K562 (cell line): Measurements from ENCODE around the gene RAPGEFL1. TPM values are rescaled to one million over a fixed set of nuclear protein-coding genes. Genes with fewer than 3 reads are reported as not detected.
A peak's percentile ranks its signal among the peaks of the same experiment; 100 is the strongest.
"Not testable (repeated sequence)": the region's sequence is repeated elsewhere in the genome, so short reads cannot be mapped to it uniquely, and the experiment has no call there.

Experiments
- ATAC-seq: fragments of 200-7000 bp; cut with Tn5 transposase; 3 replicates; pipeline ENCODE4 v1.9.1; 2020; ENCODE audit warnings: moderate library complexity
- BruUV-seq: library from RNA; stranded (reverse); fragments of 400-500 nt; replicated peaks from 2 replicates; lab custom pipeline; 2021; lab: Mats Ljungman, UMichigan
- CTCF ChIA-PET: fragments of 300-600 bp; formaldehyde crosslinking; extraction: SDS; loops from one replicate; lab custom pipeline; 2021; ENCODE audit warnings: low intra/inter-chr PET ratio; lab: Yijun Ruan, JAX
- POLR2A ChIA-PET: fragments of 300-600, 350-650 bp; sonication (Branson Sonifier 250); formaldehyde crosslinking; extraction: SDS; loops from one replicate; lab custom pipeline; 2021; ENCODE audit warnings: antibody characterized with exemption, inconsistent platforms; lab: Yijun Ruan, JAX
- DNase-seq, 4 experiments: peaks; one replicate each; pipeline versions ENCODE4 v3.0.0 to v3.0.0-alpha.2; 2011 to 2018; ENCODE audit warnings: low spot score in 3 of 4, mixed read lengths in 3 of 4; ENCODE audit errors: extremely low read depth in 1 of 4
- FAIRE-seq: peaks from 2 replicates; lab custom pipeline; 2011; peaks lifted over from hg19 to GRCh38; lab: Jason Lieb, UNC
- H2AFZ ChIP-seq: 2 replicates; pipeline ENCODE4 v1.6.0; 2011; ENCODE audit warnings: low read depth, low read length, control low read depth, inconsistent platforms
- H3K27ac ChIP-seq: fragments of 200-600 bp; 3 replicates; pipeline ENCODE4 v1.8.0; 2011; ENCODE audit warnings: low read depth, mild to moderate bottlenecking, control low read depth, inconsistent platforms, low read length, moderate library complexity, mixed read lengths; ENCODE audit errors: extremely low read depth
- H3K27me3 ChIP-seq, 2 experiments: fragments of 300-600 bp in 1 of 2; 2 replicates in 1 of 2; 3 replicates in 1 of 2; pipeline versions ENCODE4 v1.6.0 to v1.8.0; 2011; ENCODE audit warnings: inconsistent platforms in 2 of 2, low read length in 2 of 2, mild to moderate bottlenecking in 1 of 2, mixed read lengths in 1 of 2, moderate library complexity in 1 of 2; ENCODE audit not compliant: control insufficient read depth in 2 of 2, insufficient read depth in 2 of 2
- H3K36me3 ChIP-seq: fragments of 300-600 bp; 3 replicates; pipeline ENCODE4 v1.8.0; 2011; ENCODE audit warnings: mild to moderate bottlenecking, low read length, inconsistent platforms; ENCODE audit not compliant: control insufficient read depth, insufficient read depth
- H3K4me1 ChIP-seq, 2 experiments: fragments of 200-600 bp in 1 of 2; replicated peaks in 1 of 2; 2 replicates in 1 of 2; 3 replicates in 1 of 2; pipeline versions ENCODE4 v1.5.1 to v1.8.0; 2011; ENCODE audit warnings: inconsistent platforms in 2 of 2, low read length in 2 of 2, mild to moderate bottlenecking in 1 of 2, mixed read lengths in 1 of 2, moderate library complexity in 1 of 2; ENCODE audit not compliant: control insufficient read depth in 2 of 2, insufficient read depth in 2 of 2
- H3K4me2 ChIP-seq: 2 replicates; pipeline ENCODE4 v1.6.1; 2011; ENCODE audit warnings: low read length, control low read depth, inconsistent platforms, mixed read lengths; ENCODE audit not compliant: insufficient read depth
- H3K4me3 ChIP-seq: fragments of 200-600 bp; sonication (generic), shearing (Covaris generic); 2 replicates; pipeline ENCODE4 v1.5.1; 2016; ENCODE audit warnings: control low read depth, inconsistent platforms
- H3K79me2 ChIP-seq: fragments of 200-600 bp; 3 replicates; pipeline ENCODE4 v1.8.0; 2011; ENCODE audit warnings: low read length, inconsistent platforms; ENCODE audit not compliant: control insufficient read depth, insufficient read depth
- H3K9ac ChIP-seq, 2 experiments: 2 replicates each; pipeline versions ENCODE4 v1.6.0 to v1.6.1; 2011; ENCODE audit warnings: low read depth in 2 of 2, low read length in 2 of 2, control low read depth in 1 of 2, inconsistent platforms in 1 of 2, mild to moderate bottlenecking in 1 of 2, mixed read lengths in 1 of 2; ENCODE audit not compliant: insufficient read depth in 1 of 2
- H3K9me1 ChIP-seq: one replicate; pipeline ENCODE4 v1.6.0; 2011; ENCODE audit warnings: inconsistent platforms, mild to moderate bottlenecking, low read length, moderate library complexity; ENCODE audit not compliant: control insufficient read depth, insufficient read depth
- H3K9me3 ChIP-seq: replicated peaks from 2 replicates; pipeline ENCODE4 v1.5.1; 2011; ENCODE audit warnings: low read depth, low read length, inconsistent platforms; ENCODE audit not compliant: control insufficient read depth, insufficient read depth
- H4K20me1 ChIP-seq: replicated peaks from 2 replicates; pipeline ENCODE4 v1.6.1; 2011; ENCODE audit warnings: low read length, inconsistent platforms, mixed read lengths; ENCODE audit not compliant: control insufficient read depth, insufficient read depth
- ASH1L ChIP-seq: fragments of 450-650 bp; IDR thresholded peaks from 2 replicates; pipeline ENCODE4 v1.6.1; 2018; ENCODE audit warnings: borderline replicate concordance, mild to moderate bottlenecking, low read depth; ENCODE audit not compliant: partially characterized antibody
- BCOR ChIP-seq: fragments of 450-650 bp; IDR thresholded peaks from 2 replicates; pipeline ENCODE4 v1.6.1; 2016
- C11orf30 ChIP-seq: fragments of 450-650 bp; IDR thresholded peaks from 2 replicates; pipeline ENCODE4 v1.6.1; 2016; ENCODE audit warnings: low read depth, mild to moderate bottlenecking
- KDM1A ChIP-seq, 2 experiments: fragments of 450-650 bp; IDR thresholded peaks; 2 replicates each; pipeline ENCODE4 v1.6.1; 2016; ENCODE audit warnings: mild to moderate bottlenecking in 2 of 2
- MAFG ChIP-seq: fragments of 450-650 bp; conservative IDR thresholded peaks from 2 replicates; pipeline ENCODE4 v1.6.1; 2016; ENCODE audit warnings: missing genetic modification characterization, missing compliant biosample characterization
- NFYB ChIP-seq: IDR thresholded peaks from 2 replicates; pipeline ENCODE4 v1.6.1; 2011; ENCODE audit warnings: mild to moderate bottlenecking, moderate library complexity; ENCODE audit not compliant: insufficient read length; ENCODE audit errors: extremely low read depth
- PHTF2 ChIP-seq: fragments of 250-450 bp; sonication (Bioruptor Pico); IDR thresholded peaks from 2 replicates; pipeline ENCODE4 v1.5.0; 2021; ENCODE audit warnings: mild to moderate bottlenecking
- ZNF146 ChIP-seq: IDR thresholded peaks from one replicate; pipeline ENCODE4 v1.6.1; 2018; ENCODE audit warnings: missing compliant biosample characterization; ENCODE audit not compliant: unreplicated experiment
- ZNF316 ChIP-seq: fragments of 450-650 bp; IDR thresholded peaks from 2 replicates; pipeline ENCODE4 v1.6.1; 2016
- WGBS: fragments of 100-300 bp; shearing (Covaris generic); methylation state at CpG from one replicate; pipeline ENCODE4 v1.1.6; 2016; ENCODE audit warnings: low coverage, mixed read lengths; ENCODE audit not compliant: insufficient coverage; ENCODE audit errors: missing lambda C conversion rate; 5-methylcytosine and 5-hydroxymethylcytosine counted together
- in situ Hi-C: fragments of 300-500 bp; cut with MboI; formaldehyde crosslinking; loops from 4 replicates; pipeline ENCODE4 v1.15.0; 2018; ENCODE audit warnings: inconsistent platforms, mixed read lengths
- intact Hi-C: fragments of 100-400 bp; cut with micrococcal nuclease; formaldehyde crosslinking; loops from 2 replicates; pipeline ENCODE4 v1.14.2; 2022
- polyA plus RNA-seq, 8 experiments: library from polyadenylated mRNA; depleted of rRNA in 4 of 8; stranded (reverse) in 5 of 8; unstranded in 3 of 8; fragments of >200 nt; fragmentation: Nextera tagmentation in 2 of 8; fragmentation: Illumina TruSeq in 1 of 8; extraction: Ambion mirVana in 2 of 8; extraction: Trizol in 1 of 8; gene quantifications; 2 replicates each; pipeline versions ENCODE4 v1.2.1 to v1.2.3, GENCODE V29; 2011 to 2014; ENCODE audit warnings: inconsistent platforms in 1 of 8, missing spikeins in 1 of 8
- total RNA-seq, 7 experiments: library from RNA; depleted of rRNA in 6 of 7; stranded (reverse); fragments of >200 nt in 6 of 7; fragmentation: Illumina TruSeq in 2 of 7; extraction: Trizol in 2 of 7; gene quantifications; 2 replicates each; pipeline versions ENCODE4 v1.2.1 to v1.2.3, GENCODE V29; 2011 to 2021; ENCODE audit warnings: low replicate concordance in 1 of 7
- TF ChIP-seq, protein P1 (sequence below): sonication (generic); formaldehyde crosslinking; IDR thresholded peaks from 2 replicates; pipeline ENCODE4 v1.9.0; 2022; ENCODE audit warnings: mild to moderate bottlenecking, missing genetic modification reagents
- TF ChIP-seq, protein P2 (sequence below): sonication (generic); formaldehyde crosslinking; IDR thresholded peaks from 2 replicates; pipeline ENCODE4 v1.8.1; 2023; ENCODE audit warnings: mild to moderate bottlenecking, missing genetic modification reagents

Gene RAPGEFL1
- total and polyA plus RNA-seq, 9 of the 15 experiments (the other 6 are each of a cell fraction or from before 2014, with no cell fraction given): 0.18 to 4.1 (median 2.1) TPM

DNA sequence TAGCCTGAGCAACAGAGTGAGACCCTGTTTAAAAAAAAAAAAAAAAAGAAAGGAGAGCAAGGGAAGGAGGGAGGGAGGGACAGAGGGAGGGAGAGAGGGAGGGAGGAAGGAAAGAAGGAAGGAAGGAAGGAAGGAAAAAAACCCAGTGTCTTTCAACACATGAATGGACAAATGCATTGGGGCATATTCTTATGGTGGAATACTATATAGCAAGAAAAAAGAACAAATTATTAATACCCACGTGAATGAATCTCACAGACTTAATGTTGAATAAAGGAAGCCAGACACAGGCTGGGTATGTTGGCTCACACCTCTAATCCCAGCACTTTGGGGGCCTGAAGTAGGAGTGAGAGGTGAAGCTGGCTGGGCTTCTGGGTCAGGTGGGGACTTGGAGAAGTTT lies 20.3 kb downstream of the RAPGEFL1 start:
- no peaks in the 10 kb centered on the region; a peak in 1 of 5 replicates for H3K27me3 ChIP-seq
- BruUV-seq: no TSS peak
- no peaks in the 10 kb centered on the region; the same call in 1 of the 2 replicates for H3K9me3 ChIP-seq
- WGBS: 0% methylated on average over 1 of the region's 1 CpG
- ATAC-seq (no peak), FAIRE-seq (no peak), DNase-seq (no peak)
- intact Hi-C loops (no loop called here), in situ Hi-C loops (no loop called here)
- no peaks in the 10 kb centered on the region for H4K20me1 ChIP-seq
- no peaks in the 10 kb centered on the region for H3K9me1 ChIP-seq
- H3K79me2 ChIP-seq: no peaks in the 10 kb centered on the region
- POLR2A ChIA-PET: interaction anchor here (0.6 to 1.7 kb wide), 3 partner anchors 14 to 723 kb away, joined by 3 to 9 read pairs (median 3); no protein-coding TSS in a partner anchor
- H3K4me1 ChIP-seq: peaks cover 3 to 11% of the 10 kb centered on the region in 2 experiments; a peak in 3 of 5 replicates
- no peak overlapping the region for H2AFZ ChIP-seq
- CTCF ChIA-PET: no interaction called here
- no peak overlapping the region for H3K9ac ChIP-seq
- H3K4me3 ChIP-seq: no peak overlapping the region
- H3K4me2 ChIP-seq: no peak overlapping the region
- TF ChIP-seq BCOR: peak; percentile 40; the same call in 1 of the 2 replicates
- TF ChIP-seq PHTF2 (CRISPR knock-in tag): no peak
- TF ChIP-seq, protein P1, sequence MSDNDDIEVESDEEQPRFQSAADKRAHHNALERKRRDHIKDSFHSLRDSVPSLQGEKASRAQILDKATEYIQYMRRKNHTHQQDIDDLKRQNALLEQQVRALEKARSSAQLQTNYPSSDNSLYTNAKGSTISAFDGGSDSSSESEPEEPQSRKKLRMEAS (CRISPR knock-in tag): no peak
- TF ChIP-seq ZNF146 (CRISPR knock-in tag): peak; percentile 25
- H3K36me3 ChIP-seq: no peaks in the 10 kb centered on the region; the same call in 2 of the 3 replicates
- no peak overlapping the region for H3K27ac ChIP-seq

DNA sequence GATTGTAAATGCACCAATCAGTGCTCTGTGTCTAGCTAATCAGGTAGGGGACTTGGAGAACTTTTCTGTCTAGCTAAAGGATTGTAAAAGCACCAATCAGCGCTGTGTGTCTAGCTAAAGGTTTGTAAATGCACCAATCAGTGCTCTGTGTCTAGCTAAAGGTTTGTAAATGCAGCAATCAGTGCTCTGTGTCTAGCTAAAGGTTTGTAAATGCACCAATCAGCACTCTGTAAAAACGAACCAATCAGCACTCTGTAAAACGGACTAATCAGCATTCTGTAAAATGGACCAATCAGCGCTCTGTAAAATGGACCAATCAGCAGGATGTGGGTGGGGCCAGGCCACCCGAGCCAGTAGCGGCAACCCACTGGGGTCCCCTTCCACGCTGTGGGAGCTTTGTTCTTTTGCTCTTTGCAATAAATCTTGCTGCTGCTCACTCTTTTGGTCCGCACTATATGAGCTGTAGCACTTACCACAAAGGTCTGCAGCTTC lies 20.7 kb downstream of the RAPGEFL1 start:
- Histone ChIP-seq H3K4me1 (peaks cover 3 to 11% of the 10 kb centered on the region in 2 experiments; a peak in 3 of 5 replicates), H2AFZ (peak overlapping the region; percentile 60)
- CTCF ChIA-PET, H3K9me3 ChIP-seq, H3K27ac ChIP-seq, intact Hi-C loops, in situ Hi-C loops, H3K9ac ChIP-seq, H3K27me3 ChIP-seq, H4K20me1 ChIP-seq, H3K4me3 ChIP-seq, DNase-seq, H3K36me3 ChIP-seq, H3K79me2 ChIP-seq, BruUV-seq, H3K4me2 ChIP-seq, H3K9me1 ChIP-seq: not testable (repeated sequence)
- FAIRE-seq (peak; percentile 37), ATAC-seq (peak; percentile 53)
- POLR2A ChIA-PET: interaction anchor here (0.5 to 1.7 kb wide), 5 partner anchors 14 to 724 kb away, joined by 3 to 9 read pairs (median 3); no protein-coding TSS in a partner anchor
- 53% methylated on average over 8 of the region's 8 CpGs for WGBS
- TF ChIP-seq MAFG (tag): peak; percentile 75
- TF ChIP-seq ZNF316: peak; percentile 98
- peak; percentile 91 for TF ChIP-seq C11orf30
- TF ChIP-seq NFYB: peak; percentile 75
- peak in 1 of 2 experiments; percentile 40; a peak in 1 of 4 replicates for TF ChIP-seq KDM1A (IDR thresholded peaks at IDR 0.05)
- TF ChIP-seq ASH1L: peak; percentile 57
- TF ChIP-seq, protein P2, sequence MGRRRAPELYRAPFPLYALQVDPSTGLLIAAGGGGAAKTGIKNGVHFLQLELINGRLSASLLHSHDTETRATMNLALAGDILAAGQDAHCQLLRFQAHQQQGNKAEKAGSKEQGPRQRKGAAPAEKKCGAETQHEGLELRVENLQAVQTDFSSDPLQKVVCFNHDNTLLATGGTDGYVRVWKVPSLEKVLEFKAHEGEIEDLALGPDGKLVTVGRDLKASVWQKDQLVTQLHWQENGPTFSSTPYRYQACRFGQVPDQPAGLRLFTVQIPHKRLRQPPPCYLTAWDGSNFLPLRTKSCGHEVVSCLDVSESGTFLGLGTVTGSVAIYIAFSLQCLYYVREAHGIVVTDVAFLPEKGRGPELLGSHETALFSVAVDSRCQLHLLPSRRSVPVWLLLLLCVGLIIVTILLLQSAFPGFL (CRISPR knock-in tag): 0 out of 2 replicates have a peak, but pooled peaks have one; percentile 61
